ENCODE results near the gene CLEC3B.
A peak's percentile ranks its signal among the peaks of the same experiment; 100 is the strongest.

Gene CLEC3B

DNA sequence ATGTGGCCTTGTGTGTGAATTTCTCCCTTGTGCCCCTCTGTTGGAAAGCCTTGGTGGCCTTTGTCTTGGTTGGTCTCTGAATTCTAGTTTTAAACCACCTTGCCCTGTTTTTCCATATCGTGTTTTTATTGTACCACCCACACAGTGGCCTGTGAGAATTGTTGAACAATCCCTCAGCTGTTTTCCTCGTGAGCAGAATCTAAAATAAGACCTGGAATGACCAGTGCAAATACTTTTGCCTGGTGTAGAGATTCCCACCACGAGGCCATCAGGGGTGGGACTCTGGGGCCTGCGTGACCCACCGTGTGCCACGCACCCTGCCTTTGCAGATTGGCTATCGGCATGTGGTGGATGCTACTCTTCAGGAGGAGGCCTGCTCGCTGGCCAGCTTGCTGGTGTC is 19.0 kb upstream of the CLEC3B start:
- no peak for DNase-seq

DNA sequence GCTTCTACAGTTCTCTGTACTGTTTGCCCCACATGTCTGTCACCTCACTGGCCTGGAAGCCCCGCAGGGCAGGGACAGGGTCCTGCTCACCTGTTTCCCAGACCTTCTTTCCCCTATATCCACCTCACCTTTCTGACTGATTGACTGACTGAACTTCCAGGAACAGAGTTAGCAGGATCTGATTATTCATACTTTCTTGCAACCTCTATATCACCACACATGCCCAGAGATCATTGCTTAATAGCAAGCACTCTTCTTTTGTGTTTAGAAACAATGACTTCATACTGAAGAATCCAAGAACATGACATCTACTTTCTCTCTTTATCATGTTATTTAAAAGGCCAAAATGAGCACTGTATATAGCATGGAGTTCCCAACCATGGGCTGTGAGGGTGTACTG is 18.0 kb upstream of the CLEC3B start:
- no peak for DNase-seq

- DNase-seq = no peak
These were observed 16.2 kb upstream of the CLEC3B start for GRCh38 chr3:45009868-45010267.

DNA sequence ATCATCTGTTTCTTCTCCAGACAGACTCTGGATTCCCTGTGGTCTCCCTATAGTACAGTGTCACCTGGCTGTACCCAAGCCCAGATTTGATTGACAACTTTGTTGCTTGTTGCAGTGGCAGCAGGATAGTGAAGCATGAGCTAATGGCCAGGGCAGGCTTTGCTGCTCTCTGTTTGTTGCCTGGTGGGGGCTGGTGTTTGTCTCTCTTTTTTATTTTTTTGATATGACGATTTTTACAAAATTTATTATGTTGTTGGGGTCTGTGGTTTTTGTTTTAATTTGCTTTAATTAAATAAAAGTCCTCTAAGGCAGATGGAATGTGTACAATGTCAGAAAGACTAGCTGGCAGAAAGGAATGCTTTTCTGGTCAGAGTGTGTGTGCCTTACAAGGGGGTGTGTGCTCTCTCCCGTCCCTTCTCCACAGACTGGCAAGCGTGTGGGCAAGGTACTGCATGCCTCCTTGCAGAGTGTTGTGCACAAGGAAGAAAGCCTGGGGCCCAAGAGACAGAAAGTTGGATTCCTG is 15.2 kb upstream of the CLEC3B start:
- no peak for DNase-seq

- DNase-seq = no peak
These were observed 14.2 kb upstream of the CLEC3B start for GRCh38 chr3:45011756-45012508.

DNA sequence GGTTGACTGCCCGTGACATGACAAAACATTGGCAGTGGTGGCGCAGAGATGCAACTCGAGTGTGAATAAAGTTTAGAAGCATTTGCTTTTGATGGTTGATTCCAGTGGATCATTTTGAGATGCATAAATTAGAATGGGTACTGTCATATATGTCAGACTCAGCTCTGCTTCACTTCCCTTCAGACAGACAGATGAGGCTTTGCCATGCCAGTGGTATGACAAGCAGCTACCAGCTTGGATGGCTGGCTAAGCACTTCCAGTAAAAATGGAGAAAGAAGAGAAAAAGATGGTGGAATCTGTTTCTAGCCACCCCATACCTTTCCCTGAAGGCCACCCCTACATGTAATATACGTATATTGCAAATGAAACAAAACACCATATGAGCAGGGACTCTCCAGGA is 13.5 kb upstream of the CLEC3B start:
- DNase-seq = no peak

DNA sequence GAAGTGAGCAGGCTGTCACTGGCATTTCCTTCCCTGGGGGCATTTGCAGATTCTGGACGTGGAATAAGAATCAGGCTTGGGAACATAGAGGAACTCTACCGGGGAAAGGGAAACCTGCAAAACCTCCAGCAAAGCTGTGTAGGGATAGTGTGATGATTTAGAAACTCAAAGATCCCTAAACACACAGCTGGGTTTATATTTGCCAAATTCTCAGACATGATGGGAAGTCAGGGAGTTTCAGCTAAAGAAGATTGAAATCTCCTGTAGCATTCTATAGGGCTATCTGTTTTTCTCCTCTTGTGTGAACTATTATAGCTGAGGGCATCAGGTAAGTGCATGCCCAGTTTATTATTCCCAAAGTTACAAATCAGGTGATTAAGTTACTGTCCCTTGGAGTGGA is 9.2 kb upstream of the CLEC3B start:
- DNase-seq = no peak

DNA sequence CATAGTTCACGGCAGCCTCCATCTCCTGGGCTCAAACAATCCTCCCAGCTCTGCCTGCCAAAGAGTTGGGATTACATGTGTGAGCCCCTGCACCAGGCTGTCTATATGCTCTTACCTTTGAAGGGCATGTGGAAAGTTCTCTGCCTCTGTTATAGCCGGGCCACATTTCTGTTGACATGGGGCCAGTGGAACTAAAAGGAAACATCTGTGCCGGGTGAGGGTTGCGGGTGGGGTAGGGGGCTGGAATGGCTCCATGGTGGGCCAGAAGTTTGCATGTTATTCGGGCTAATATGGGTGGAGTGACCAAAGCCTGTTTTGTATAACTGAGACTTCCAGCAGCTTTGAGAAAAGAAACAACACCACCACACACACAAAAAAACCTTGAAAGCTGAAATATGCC is 8.3 kb upstream of the CLEC3B start:
- no peak for DNase-seq

GRCh38 chr3:45020534-45020933 is 5.6 kb upstream of the CLEC3B start:
- no peak for DNase-seq

GRCh38 chr3:45021524-45022297 is 4.4 kb upstream of the CLEC3B start:
- no peak for DNase-seq

DNA sequence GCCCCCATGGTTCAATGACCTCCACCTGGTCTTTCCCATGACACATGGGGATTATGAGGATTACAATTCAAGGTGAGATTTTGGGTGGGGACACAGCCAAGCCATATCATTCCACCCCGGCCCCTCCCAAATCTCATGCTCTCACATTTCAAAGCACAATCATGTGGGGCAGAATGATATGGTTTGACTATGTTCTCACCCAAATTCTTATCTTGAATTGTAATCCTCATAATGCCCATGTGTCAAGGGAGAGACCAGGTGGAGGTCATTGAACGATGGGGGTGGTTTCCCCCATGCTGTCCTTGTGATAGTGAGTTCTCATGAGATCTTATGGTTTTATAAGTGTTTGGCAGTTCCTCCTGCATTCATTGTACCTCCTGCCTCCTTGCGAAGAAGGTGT is 2.4 kb upstream of the CLEC3B start:
- DNase-seq = no peak

GRCh38 chr3:45024542-45025255 is 1.4 kb upstream of the CLEC3B start:
- no peak for DNase-seq

GRCh38 chr3:45026957-45027356 is 854 bp downstream of the CLEC3B start:
- DNase-seq = no peak

- DNase-seq = no peak
These were observed 1.3 kb downstream of the CLEC3B start for GRCh38 chr3:45027441-45027840.

DNA sequence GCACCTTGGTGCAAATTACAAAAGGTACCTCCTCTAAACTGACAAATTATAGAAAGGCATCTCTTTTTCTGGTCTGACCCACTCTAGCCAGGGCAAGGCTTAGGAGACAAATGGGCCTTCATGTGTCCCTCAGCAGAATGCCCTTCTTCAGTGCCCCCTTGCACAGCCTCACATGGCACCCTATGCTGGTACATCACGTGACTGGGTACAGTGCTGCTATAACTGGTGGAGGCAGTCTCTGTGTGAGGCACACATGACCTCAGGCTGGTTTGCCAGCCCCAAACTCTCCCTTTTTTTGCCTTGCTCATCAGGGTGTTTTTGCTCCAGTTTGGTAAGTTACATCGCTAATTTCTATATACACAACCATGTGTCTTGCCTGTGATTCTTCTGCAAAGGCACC is 3.1 kb downstream of the CLEC3B start:
- no peak for DNase-seq

DNA sequence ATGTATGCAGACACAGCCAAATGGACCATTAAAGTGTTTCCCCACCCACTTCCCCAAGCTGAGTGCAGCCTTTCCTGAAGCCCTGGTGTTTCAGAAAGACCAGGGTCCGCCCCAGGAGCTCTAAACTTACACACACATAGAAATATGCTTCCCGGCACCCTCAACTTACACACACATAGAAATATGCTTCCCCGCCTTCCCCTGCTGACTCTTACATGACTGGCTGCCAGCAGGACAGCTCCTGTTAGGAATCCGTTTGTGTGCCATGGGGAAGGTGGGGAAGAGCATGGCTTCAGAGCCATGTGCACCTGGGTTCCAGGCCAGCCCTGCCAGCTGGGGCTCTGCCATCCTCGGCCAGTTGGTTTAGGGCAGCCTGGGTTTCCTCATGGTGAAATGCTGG is 3.6 kb downstream of the CLEC3B start:
- no peak for DNase-seq

- no peak for DNase-seq
These were observed 5.4 kb downstream of the CLEC3B start for GRCh38 chr3:45031531-45031930.

DNA sequence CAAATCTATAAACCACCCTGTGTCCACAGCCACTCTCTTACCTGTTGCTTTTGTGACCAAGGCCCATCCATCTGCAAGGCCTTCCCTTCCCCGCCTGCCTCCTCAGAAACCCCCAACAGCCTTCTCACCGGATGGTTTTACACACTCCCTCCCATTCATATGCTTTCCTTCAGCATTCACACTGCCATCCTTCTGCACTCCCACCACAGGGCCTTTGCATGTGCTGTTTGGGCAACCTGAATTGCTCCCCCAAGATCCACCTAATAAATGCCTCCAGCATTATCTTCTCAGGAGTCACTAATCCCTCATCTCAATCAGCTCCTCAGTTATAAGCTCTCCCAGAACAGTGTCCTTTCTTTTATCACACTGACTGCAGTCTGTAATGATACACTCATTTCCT is 6.0 kb downstream of the CLEC3B start:
- no peak for DNase-seq

GRCh38 chr3:45033791-45034190 is 7.7 kb downstream of the CLEC3B start:
- no peak for DNase-seq

- DNase-seq = peak; percentile 48
These were observed 8.6 kb downstream of the CLEC3B start for GRCh38 chr3:45034612-45035252.

- DNase-seq = peak; percentile 16
These were observed 9.6 kb downstream of the CLEC3B start for GRCh38 chr3:45035441-45036301.

Data from activated CD4-positive, alpha-beta T cell treated with anti-CD3 and anti-CD28 coated beads, Interleukin-2, Interleukin-6, amounts not matched to agents 100 ng/mL and 50 ng/mL, durations not matched to agents 16 hours and 8 hours (primary cell).